HCT116 (cell line): Measurements from ENCODE around the gene FLT3LG. TPM values are rescaled to one million over a fixed set of nuclear protein-coding genes. Genes with fewer than 3 reads are reported as not detected.

Experiments
- ATAC-seq: fragments of 200-7000 bp; cut with Tn5 transposase; 2 replicates; pipeline ENCODE4 v1.9.1; 2020; ENCODE audit warnings: mild to moderate bottlenecking, moderate library complexity
- BruUV-seq: library from RNA; stranded (reverse); fragments of 400-500 nt; replicated peaks from 2 replicates; lab custom pipeline; 2021; lab: Mats Ljungman, UMichigan
- CTCF ChIA-PET: fragments of 300-600 bp; sonication (Branson Sonifier 250); formaldehyde crosslinking; loops from one replicate; lab custom pipeline; 2021; ENCODE audit warnings: antibody characterized with exemption; lab: Charles Lee
- POLR2A ChIA-PET: fragments of 300-600, 350-600 bp; sonication (Branson Sonifier 250); formaldehyde crosslinking; loops from one replicate; lab custom pipeline; 2021; ENCODE audit warnings: antibody characterized with exemption; lab: Charles Lee
- RAD21 ChIA-PET, 2 experiments: fragments of 300-600 bp; sonication (Branson Sonifier 250); formaldehyde crosslinking; loops; one replicate each; lab custom pipeline; 2023; ENCODE audit warnings: low total read pairs in 2 of 2; ENCODE audit not compliant: uncharacterized antibody in 2 of 2, unreplicated experiment in 2 of 2, low non-redundant PET in 1 of 2; lab: Charles Lee
- DNase-seq: peaks from one replicate; pipeline ENCODE4 v3.0.0-alpha.2; 2010; ENCODE audit warnings: low read depth, low spot score
- H2AFZ ChIP-seq: fragments of 200-600 bp; shearing (Covaris generic), sonication (generic); 2 replicates; pipeline ENCODE4 v1.6.1; 2017; ENCODE audit warnings: low read depth, mixed run types, mixed read lengths, antibody characterized with exemption, low read length; ENCODE audit not compliant: poor library complexity, severe bottlenecking
- H3K27ac ChIP-seq: 2 replicates; pipeline ENCODE4 v1.5.1; 2012; ENCODE audit warnings: low read depth, low read length
- H3K27me3 ChIP-seq: fragments of 200-600 bp; sonication (generic); 2 replicates; pipeline ENCODE4 v1.6.1; 2016; ENCODE audit warnings: mixed run types, low read length, mixed read lengths; ENCODE audit not compliant: insufficient read depth
- H3K36me3 ChIP-seq, 2 experiments: fragments of 200-500 bp in 1 of 2; fragments of 200-600 bp in 1 of 2; sonication (Bioruptor generic) in 1 of 2; sonication (generic) in 1 of 2; 2 replicates each; pipeline versions ENCODE4 v1.5.1 to v1.6.1; 2014 to 2016; ENCODE audit warnings: low read length in 2 of 2, inconsistent platforms in 1 of 2, mixed read lengths in 1 of 2, mixed run types in 1 of 2; ENCODE audit not compliant: insufficient read depth in 2 of 2, control insufficient read depth in 1 of 2
- H3K4me1 ChIP-seq, 2 experiments: fragments of 200-600 bp in 1 of 2; sonication (generic) in 1 of 2; 2 replicates each; pipeline versions ENCODE4 v1.5.1 to v1.6.1; 2012 to 2017; ENCODE audit warnings: low read length in 2 of 2, inconsistent platforms in 1 of 2, mild to moderate bottlenecking in 1 of 2, mixed read lengths in 1 of 2, mixed run types in 1 of 2, moderate library complexity in 1 of 2; ENCODE audit not compliant: insufficient read depth in 2 of 2, control insufficient read depth in 1 of 2
- H3K4me2 ChIP-seq: fragments of 200-600 bp; sonication (generic); 2 replicates; pipeline ENCODE4 v1.6.1; 2017; ENCODE audit warnings: mixed run types, low read length, mixed read lengths
- H3K4me3 ChIP-seq, 2 experiments: fragments of 200-600 bp in 1 of 2; sonication (generic) in 1 of 2; replicated peaks in 1 of 2; 2 replicates each; pipeline ENCODE4 v1.5.1; 2011 to 2016; ENCODE audit warnings: low read length in 2 of 2, control low read depth in 1 of 2, low read depth in 1 of 2, mild to moderate bottlenecking in 1 of 2, mixed read lengths in 1 of 2, mixed run types in 1 of 2
- H3K79me2 ChIP-seq: fragments of 200-600 bp; sonication (generic); 2 replicates; pipeline ENCODE4 v1.6.1; 2017; ENCODE audit warnings: mild to moderate bottlenecking, mixed run types, low read length, moderate library complexity, mixed read lengths; ENCODE audit not compliant: insufficient read depth
- H3K9ac ChIP-seq: fragments of 200-600 bp; sonication (generic); 2 replicates; pipeline ENCODE4 v1.6.1; 2016; ENCODE audit warnings: low read length, mixed read lengths
- H3K9me2 ChIP-seq: fragments of 200-600 bp; sonication (generic), shearing (Covaris generic); 2 replicates; pipeline ENCODE4 v1.6.1; 2017; ENCODE audit warnings: mixed run types, mild to moderate bottlenecking, moderate library complexity; ENCODE audit not compliant: insufficient read depth
- H3K9me3 ChIP-seq, 2 experiments: fragments of 200-500 bp in 1 of 2; fragments of 200-600 bp in 1 of 2; sonication (Bioruptor generic) in 1 of 2; sonication (generic) in 1 of 2; 2 replicates each; pipeline ENCODE4 v1.6.1; 2014 to 2017; ENCODE audit warnings: low read length in 2 of 2, mixed read lengths in 2 of 2, inconsistent platforms in 1 of 2, low read depth in 1 of 2, mild to moderate bottlenecking in 1 of 2, mixed run types in 1 of 2, moderate library complexity in 1 of 2; ENCODE audit not compliant: control insufficient read depth in 1 of 2, insufficient read depth in 1 of 2
- H4K20me1 ChIP-seq: fragments of 200-600 bp; sonication (generic), shearing (Covaris generic); 2 replicates; pipeline ENCODE4 v1.6.1; 2017; ENCODE audit warnings: mixed run types, mild to moderate bottlenecking, moderate library complexity; ENCODE audit not compliant: insufficient read depth
- CTCF ChIP-seq, 3 experiments: fragments of 200-600 bp in 1 of 3; sonication (generic) in 1 of 3; IDR thresholded peaks in 2 of 3; conservative IDR thresholded peaks in 1 of 3; 2 replicates each; pipeline ENCODE4 v1.5.1; 2012 to 2017; ENCODE audit warnings: low read depth in 2 of 3, low read length in 2 of 3, antibody characterized with exemption in 1 of 3, borderline replicate concordance in 1 of 3, control low read depth in 1 of 3, mild to moderate bottlenecking in 1 of 3, mixed read lengths in 1 of 3, mixed run types in 1 of 3, moderate library complexity in 1 of 3; ENCODE audit not compliant: insufficient read depth in 1 of 3
- POLR2A ChIP-seq: IDR thresholded peaks from 2 replicates; pipeline ENCODE4 v1.7.0; 2011; ENCODE audit warnings: borderline replicate concordance; ENCODE audit not compliant: insufficient read depth, insufficient read length; ENCODE audit errors: extremely low read depth
- RAD21 ChIP-seq: IDR thresholded peaks from 2 replicates; pipeline ENCODE4 v1.6.1; 2012; ENCODE audit warnings: low read depth, mild to moderate bottlenecking
- REST ChIP-seq: IDR thresholded peaks from 2 replicates; pipeline ENCODE4 v1.6.1; 2012; ENCODE audit warnings: low read depth
- SP1 ChIP-seq: IDR thresholded peaks from 2 replicates; pipeline ENCODE4 v1.6.1; 2012; ENCODE audit warnings: low read depth
- TCF7L2 ChIP-seq: IDR thresholded peaks from 2 replicates; pipeline ENCODE4 v1.7.0; 2011; ENCODE audit warnings: borderline replicate concordance, inconsistent platforms; ENCODE audit not compliant: insufficient read depth, insufficient read length; ENCODE audit errors: extremely low read depth
- ZFX ChIP-seq: fragments of 450-650 bp; IDR thresholded peaks from 2 replicates; pipeline ENCODE4 v1.6.1; 2017
- ZNF274 ChIP-seq: fragments of 200-500 bp; sonication (Bioruptor generic); IDR thresholded peaks from 2 replicates; pipeline ENCODE4 v1.6.1; 2014; ENCODE audit warnings: mild to moderate bottlenecking, low read depth, low read length, inconsistent platforms
- intact Hi-C: fragments of 100-400 bp; cut with micrococcal nuclease; formaldehyde crosslinking; loops from 2 replicates; pipeline ENCODE4 v1.10.0; 2022
- total RNA-seq: library from RNA; stranded (reverse); gene quantifications from one replicate; pipeline ENCODE4 v1.2.1, GENCODE V29; 2021; ENCODE audit not compliant: unreplicated experiment

FLT3LG gene
- total RNA-seq, 1 experiment from 2014 or later: 3.8 TPM

- Histone ChIP-seq H2AFZ (peak overlapping the region; percentile 68), H4K20me1 (no peaks in the 10 kb centered on the region), H3K27me3 (peaks cover 19% of the 10 kb centered on the region), H3K79me2 (no peaks in the 10 kb centered on the region), H3K4me1 (peaks cover 7 to 33% of the 10 kb centered on the region in 2 experiments; a peak in 3 of 4 replicates), H3K9me3 (no peaks in the 10 kb centered on the region), H3K27ac (peak overlapping the region; percentile 92; the same call in 1 of the 2 replicates), H3K4me3 (peak overlapping the region; percentile 63 to 80; a peak in 3 of 4 replicates), H3K36me3 (peaks cover 4 to 9% of the 10 kb centered on the region in 2 experiments; a peak in 2 of 4 replicates), H3K9ac (peak overlapping the region; percentile 86), H3K9me2 (no peaks in the 10 kb centered on the region), H3K4me2 (peak overlapping the region; percentile 98)
- POLR2A ChIA-PET: interaction anchor here (0.5 to 1.2 kb wide), 7 partner anchors 10 to 213 kb away, joined by 3 to 8 read pairs (median 4); partner anchors contain the start of genes ALDH16A1 and PIH1D1
- CTCF ChIA-PET: interaction anchor here (0.6 to 1.5 kb wide), 12 partner anchors 10 to 478 kb away, joined by 3 to 15 read pairs (median 3); partner anchors contain the start of genes DKKL1, PIH1D1 and TEAD2
- ATAC-seq: no peak
- no peak for DNase-seq
- TF ChIP-seq SP1: no peak
- no peak for TF ChIP-seq POLR2A
- TF ChIP-seq RAD21: no peak
- no peak for TF ChIP-seq TCF7L2
- TF ChIP-seq CTCF (IDR thresholded peaks at IDR 0.05 in 2 of 3, conservative IDR thresholded peaks at IDR 0.05 in 1 of 3; ENCODE audit: borderline replicate concordance in 1 of 3, insufficient read depth in 1 of 3, low read depth in 2 of 3, low read length in 2 of 3): no peak
- no peak for TF ChIP-seq REST
- TF ChIP-seq ZFX: no peak
- TF ChIP-seq ZNF274: no peak
- intact Hi-C loops: loop anchor here (2.0 kb wide), 1 partner anchor 218 kb away; no protein-coding TSS in a partner anchor
- BruUV-seq: no TSS peak
- RAD21 ChIA-PET: interaction anchor here (0.8 to 1.1 kb wide), 3 partner anchors 16 to 51 kb away, joined by 3 to 5 read pairs (median 5); no protein-coding TSS in a partner anchor
Measured at GRCh38 chr19:49442354-49442753, 31.7 kb upstream of the FLT3LG start.
